AG10803 (cell line): ENCODE data around the gene TCTA.
A peak's percentile ranks its signal among the peaks of the same experiment; 100 is the strongest.
"Not testable (repeated sequence)": the region's sequence is repeated elsewhere in the genome, so short reads cannot be mapped to it uniquely, and the experiment has no call there.

ENCODE experiments used
- DNase-seq: peaks from one replicate; pipeline ENCODE4 v3.0.0; 2010; ENCODE audit warnings: low read depth
- H3K4me3 ChIP-seq: 2 replicates; pipeline ENCODE4 v1.5.1; 2011; ENCODE audit warnings: mild to moderate bottlenecking, low read length, control low read depth
- TF ChIP-seq, protein P1 (sequence below): conservative IDR thresholded peaks from 2 replicates; pipeline ENCODE4 v1.5.1; 2011; ENCODE audit warnings: mild to moderate bottlenecking, low read length, control low read depth, inconsistent platforms

The TCTA gene

DNA sequence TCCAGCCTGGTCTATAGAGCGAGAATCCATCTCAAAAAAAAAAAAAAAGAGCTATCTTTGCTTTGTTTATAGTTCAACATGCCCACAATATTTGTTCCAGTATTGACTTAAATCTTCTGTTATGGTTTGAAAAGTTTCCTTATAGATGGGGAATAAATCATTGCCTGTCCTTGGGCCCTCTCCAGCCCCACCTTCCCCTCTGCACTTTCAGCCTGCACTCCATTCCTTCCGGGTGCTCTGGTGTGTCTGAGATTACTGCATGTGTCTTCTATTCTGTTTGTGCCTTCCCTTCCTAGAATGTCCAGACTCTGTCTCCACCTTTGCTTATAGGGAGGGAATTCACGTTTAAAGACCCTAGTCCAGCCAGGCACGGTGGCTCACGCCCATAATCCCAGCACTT, 28.8 kb upstream of the TCTA start:
- TF ChIP-seq, protein P1, sequence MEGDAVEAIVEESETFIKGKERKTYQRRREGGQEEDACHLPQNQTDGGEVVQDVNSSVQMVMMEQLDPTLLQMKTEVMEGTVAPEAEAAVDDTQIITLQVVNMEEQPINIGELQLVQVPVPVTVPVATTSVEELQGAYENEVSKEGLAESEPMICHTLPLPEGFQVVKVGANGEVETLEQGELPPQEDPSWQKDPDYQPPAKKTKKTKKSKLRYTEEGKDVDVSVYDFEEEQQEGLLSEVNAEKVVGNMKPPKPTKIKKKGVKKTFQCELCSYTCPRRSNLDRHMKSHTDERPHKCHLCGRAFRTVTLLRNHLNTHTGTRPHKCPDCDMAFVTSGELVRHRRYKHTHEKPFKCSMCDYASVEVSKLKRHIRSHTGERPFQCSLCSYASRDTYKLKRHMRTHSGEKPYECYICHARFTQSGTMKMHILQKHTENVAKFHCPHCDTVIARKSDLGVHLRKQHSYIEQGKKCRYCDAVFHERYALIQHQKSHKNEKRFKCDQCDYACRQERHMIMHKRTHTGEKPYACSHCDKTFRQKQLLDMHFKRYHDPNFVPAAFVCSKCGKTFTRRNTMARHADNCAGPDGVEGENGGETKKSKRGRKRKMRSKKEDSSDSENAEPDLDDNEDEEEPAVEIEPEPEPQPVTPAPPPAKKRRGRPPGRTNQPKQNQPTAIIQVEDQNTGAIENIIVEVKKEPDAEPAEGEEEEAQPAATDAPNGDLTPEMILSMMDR: no peak
- DNase-seq: no peak
- no peak overlapping the region for H3K4me3 ChIP-seq

DNA sequence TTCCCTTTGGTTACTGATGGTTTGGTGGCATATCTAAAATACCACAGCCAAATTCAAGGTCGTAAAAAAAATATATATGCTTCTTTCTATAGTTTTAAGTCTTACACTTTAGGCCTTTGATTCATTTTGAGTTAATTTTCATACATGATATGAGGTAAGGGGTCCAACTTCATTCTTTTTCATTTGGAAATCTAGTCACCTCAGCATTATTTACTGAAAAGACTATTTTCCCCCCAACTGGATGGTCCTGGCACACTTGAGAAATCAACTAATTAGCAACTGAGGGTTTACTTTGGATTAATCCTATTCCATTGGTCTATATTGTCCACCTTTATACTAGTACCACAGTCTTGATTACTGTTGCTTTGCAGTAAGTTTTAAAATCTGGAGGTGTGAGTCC, 26.6 kb upstream of the TCTA start:
- DNase-seq: no peak
- no peak overlapping the region for H3K4me3 ChIP-seq
- TF ChIP-seq, protein P1: no peak

DNA sequence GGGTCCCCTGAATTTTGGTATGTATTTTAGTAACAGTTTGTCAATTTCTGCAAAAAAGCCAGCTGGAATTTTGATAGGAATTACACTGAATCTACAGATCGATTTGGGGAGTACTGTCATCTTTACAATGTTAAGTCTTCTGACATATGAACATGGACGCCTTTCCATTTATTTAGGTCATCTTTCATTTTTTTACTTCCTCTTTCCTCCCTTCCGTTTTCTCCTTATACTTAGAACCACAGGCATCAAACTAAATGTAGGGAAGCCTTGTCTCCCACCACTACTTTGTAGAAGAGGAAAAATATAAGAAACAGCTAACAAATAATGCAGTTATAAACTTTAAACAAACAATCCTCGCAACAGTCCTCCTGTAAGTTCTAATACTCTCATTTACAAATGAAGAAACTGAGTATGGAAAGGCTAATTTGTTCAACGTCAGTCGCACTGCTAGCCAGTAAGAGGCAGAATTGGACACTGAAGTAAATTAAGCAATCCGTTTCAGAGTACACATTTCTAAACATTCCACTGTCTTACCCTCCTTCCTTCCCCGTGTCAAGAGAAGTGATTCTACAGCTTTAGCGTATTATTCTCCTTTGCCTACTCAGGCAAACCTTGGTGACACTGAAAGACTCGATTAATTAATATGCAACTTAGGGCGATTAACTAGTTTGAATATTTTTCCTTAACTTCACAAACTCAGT, 26.0 kb upstream of the TCTA start:
- no peak overlapping the region for H3K4me3 ChIP-seq
- TF ChIP-seq, protein P1: no peak
- DNase-seq: no peak

DNA sequence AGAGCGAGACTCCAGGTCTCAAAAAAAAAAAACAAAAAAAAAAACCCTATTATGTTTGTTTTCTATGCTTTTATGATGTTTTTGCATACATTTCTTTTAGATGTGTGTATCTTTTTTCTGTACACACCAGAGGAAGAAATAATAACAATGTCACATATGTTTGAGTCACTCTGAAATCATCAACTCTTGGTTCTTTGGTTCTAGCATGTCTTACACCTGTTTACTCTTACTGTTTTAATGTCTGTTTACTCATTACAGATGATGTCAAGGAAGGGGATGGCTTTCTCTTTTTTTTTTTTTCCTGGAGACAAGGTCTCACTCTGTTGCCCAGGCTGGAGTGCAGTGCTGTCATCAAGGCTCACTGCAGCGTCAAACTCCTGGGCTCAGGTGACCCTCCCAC, 24.5 kb upstream of the TCTA start:
- TF ChIP-seq, protein P1: no peak
- DNase-seq: peak; percentile 15
- H3K4me3 ChIP-seq: no peak overlapping the region

DNA sequence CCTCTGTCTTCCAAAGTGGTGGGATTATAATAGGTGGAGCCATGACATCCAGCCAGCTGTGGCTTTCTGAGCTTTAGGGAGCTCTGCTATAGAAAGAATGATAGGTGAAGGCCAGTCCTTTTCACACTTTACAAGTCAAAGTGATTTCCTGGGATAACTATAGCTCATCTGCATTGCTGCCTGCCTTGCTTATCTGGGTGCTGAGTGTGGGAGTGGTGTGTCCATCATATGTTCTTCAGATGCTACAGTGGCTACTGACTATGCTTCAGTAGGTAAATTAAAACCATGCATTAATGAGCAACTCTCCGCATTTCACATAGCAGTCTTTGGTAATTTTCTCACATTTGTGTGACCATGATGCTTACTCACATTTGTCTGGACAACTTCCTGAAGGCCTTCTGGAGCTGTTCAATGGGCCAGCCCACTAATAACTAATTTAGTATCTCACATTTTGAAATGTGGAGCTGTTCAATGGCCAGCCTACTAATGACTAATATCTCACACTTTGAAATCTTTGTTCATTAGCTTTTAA, 23.9 kb upstream of the TCTA start:
- DNase-seq: peak; percentile 64
- H3K4me3 ChIP-seq: no peak overlapping the region
- TF ChIP-seq, protein P1: no peak

DNA sequence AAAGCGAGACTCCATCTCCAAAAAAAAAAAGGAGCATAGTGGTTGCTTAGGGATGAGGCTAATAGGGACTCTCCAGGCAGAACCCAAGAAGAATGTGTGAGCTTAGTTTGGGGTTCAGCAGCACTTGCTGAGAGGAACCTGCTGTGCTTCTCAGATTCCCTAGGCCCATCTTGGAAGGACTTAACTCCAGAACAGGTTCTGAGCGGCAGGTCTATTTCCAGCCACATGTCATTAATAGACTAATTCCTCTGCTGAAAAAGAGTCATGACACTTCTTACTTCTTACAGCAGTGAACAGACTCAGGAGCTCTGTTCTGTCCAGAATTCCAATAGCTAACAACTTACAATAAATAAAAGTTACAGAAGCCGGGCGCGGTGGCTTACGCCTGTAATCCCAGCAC, 22.9 kb upstream of the TCTA start:
- no peak overlapping the region for H3K4me3 ChIP-seq
- TF ChIP-seq, protein P1: no peak
- no peak for DNase-seq

DNA sequence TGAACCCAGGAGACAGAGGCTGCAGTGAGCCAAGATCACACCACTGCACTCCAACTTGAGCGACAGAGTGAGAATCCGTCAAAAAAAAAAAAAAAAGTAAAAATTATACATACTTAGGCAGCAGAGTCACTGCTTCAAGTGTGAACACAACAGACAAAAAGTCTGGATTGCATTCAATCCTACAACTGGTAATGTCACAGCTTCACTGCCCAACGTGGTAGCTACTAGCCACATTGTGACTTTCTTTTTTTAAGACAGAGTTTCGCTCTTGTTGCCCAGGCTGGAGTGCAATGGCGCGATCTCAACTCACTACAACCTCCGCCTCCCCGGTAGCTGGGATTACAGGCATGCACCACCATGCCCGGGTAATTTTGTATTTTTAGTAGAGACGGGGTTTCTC, 20.9 kb upstream of the TCTA start:
- not testable (repeated sequence) for H3K4me3 ChIP-seq, DNase-seq
